HG03571 (cell line): ENCODE results near the gene HMSD.
A peak's percentile ranks its signal among the peaks of the same experiment; 100 is the strongest.
"Not testable (repeated sequence)": the region's sequence is repeated elsewhere in the genome, so short reads cannot be mapped to it uniquely, and the experiment has no call there.

Experiments
- ATAC-seq: cut with Tn5 transposase; IDR thresholded peaks from one replicate; pipeline ENCODE4 v1.9.1; 2021; ENCODE audit not compliant: unreplicated experiment

The HMSD gene, protein sequence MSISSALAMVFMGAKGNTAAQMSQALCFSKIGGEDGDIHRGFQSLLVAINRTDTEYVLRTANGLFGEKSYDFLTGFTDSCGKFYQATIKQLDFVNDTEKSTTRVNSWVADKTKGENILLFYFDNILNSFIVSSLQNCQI

DNA sequence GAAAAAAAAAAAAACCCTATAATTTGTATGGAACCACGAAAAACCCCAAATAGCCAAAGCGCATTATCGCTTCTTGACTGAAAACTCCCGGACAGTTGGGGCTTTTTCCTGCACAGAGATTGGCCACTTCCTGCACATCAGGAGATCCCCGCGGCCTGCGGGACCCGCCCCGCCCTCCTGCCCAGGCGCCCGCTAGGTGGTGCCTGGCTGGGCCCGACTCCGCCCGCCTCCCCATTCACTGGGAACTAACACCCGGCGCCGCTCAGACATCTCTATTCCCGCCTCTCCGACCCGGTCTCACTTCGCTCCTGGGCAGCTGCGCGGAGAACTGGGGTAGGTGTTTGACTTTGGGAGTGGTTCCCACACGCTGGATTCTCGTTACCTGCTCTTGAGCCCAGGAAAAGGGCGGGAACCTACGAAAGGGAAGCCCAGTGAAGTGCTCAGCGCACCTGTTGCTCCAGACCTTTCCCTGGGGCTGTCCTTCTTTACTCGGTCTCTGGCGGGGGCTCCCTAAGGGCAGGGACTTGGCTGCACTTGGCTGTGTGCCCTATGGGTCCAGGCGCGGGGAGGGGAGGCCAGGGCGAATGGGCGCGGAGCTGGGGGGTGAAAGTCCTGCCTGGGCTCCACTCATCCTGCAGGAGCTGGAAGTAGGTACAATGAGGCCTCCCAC is at the start of gene HMSD:
Gene HMSD, plus strand, starts transcription at position 234 of the 670 bp plus-strand sequence. CDS start 4,155 bp downstream, outside the sequence.
- peak; percentile 93 for ATAC-seq

DNA sequence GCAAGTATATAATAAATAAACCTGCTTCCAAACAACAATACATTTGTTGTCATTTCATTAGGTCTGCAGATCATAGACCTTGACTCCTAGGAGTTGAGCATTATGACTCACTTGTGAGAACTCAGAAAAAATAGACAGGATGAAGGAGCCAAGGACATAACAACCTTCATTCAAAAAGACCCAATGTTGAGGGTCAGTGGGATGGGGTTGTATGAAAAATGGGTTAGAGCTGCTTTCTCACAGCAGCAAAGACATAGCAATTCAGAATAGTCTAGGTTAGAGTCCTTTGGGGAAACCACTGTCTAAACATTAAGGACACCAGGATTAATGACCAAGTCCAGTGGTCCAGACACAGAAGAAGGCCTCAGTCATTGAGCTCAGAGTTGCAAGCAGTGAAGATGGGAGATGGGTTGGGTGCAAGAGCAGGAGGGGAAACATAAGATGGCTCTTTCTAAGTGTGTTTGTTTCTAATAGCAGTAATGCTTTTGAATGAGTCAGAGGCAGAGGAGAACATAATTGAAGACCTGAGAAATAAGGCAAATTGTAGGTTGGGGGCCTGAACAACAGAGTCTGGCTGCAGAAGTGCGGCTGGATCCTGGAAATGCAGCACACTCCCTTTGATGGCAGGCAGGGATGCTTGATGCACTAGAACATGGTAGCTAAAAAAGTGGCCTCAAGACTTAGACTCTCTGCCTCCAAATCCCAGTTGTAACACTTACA is 45.1 kb upstream of the HMSD start:
- no peak for ATAC-seq

DNA sequence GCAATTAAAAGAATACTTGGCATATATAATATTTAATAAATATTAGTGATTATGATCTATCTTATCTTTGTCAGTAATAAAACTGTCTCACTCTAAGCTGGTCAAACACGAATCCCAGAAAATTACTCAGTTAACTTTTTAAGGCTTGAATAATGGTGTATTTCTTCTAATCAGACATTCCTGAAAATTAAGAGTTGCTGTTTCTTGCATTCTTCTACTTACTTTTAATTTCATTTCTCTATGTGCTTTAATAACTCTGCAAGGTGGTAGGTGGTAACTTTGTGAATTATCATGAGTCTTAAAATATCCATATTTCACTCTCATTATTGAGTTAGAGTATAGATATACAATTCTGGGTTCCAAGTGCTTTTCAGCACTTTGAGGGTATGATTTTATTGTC is 44.4 kb upstream of the HMSD start:
- no peak for ATAC-seq

DNA sequence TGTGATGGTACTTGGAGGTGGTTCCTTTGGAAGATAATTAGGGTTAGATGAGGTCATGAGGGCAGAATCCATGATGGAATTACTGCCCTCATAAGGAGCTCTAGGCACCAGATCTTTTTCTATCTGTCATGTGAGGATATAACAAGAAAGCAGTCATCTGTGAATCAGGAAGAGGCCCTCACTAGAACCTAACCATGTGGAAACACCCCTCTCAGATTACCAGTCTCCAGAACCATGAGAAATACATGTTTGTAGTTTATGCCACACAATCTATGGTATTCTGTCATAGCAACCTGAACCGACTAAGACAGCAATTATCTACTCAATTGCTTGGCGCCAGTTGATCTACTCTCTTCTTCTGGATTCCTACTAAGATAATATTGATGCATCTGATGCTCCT is 43.7 kb upstream of the HMSD start:
- no peak for ATAC-seq

DNA sequence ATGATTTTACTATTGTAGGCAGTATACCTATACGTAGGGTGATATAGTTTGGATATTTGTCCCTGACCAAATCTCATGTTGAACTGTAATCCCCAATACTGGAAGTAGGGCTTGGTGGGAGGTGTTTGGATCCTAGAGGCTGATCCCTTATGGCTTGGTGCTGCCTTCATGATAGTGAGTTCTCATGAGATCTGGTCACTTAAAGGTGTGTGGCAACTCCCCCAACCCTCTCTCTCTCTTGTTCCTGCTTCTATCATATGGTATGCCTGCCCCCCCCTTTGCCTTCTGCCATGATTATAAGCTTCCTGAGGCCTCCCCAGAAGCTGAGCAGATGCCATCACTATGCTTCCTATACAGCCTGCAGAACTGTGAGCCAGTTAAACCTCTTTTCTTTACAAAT is 43.0 kb upstream of the HMSD start:
- ATAC-seq = no peak

DNA sequence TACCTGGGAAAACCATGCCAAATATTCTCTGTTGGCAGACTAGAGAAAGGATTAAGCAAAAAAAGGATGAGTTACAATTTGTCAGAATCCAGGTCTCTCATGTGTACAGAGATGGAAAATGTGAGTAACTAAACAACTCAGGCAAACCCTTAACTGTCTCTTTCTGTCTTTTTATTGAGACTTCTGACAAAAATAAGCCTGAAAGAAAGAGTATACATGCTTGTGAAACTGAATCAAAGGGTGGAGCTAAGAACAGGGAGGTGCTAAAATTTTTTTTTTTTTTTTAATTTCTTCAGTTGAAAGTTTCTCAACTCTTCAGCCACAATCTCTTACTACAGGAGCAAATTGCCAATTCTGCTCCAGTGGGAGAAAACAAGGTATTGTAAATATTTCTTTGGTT is 41.4 kb upstream of the HMSD start, which contains the start of gene SERPINB10:
Gene SERPINB10, plus strand, starts transcription at position 295 of the 400 bp plus-strand sequence. CDS start 7,553 bp downstream, outside the sequence.
- no peak for ATAC-seq

DNA sequence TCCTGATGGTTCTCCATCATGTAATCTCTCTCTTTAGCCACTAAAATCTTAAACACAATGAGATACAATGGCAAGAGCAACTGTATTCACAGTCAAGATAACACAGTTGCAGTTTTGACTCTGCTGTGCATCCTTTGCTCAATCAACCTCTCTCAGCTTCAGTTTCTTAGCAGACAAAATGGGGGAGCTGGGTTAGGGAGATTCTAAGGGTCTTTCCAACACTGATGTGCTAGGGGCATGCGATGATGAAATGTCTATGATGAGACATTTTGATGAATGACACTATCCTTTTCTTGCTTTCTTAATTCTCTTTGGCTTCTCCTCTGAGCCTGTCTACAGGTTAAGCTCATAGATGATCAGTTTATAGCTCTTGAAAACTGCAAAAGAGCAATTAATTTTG is 40.2 kb upstream of the HMSD start:
- no peak for ATAC-seq

DNA sequence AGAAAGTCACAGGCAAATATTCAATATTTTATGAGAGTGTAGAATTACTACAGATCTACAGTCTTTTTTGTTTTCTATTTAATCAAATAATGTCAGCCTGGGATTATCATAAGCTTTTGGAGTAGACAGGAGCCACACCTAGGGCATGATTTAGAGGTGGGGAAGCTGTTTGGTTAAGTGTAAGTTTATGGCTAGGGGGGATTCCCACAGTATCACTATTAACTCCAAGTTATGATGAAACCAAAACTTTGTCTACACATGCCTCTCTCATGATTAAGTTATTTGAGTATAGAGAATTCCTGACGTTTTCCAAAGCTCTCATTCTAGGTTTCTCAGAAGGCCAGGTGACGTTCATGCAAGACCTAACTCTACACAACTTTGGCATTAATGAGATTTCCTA is 39.2 kb upstream of the HMSD start:
- ATAC-seq = peak; percentile 60

DNA sequence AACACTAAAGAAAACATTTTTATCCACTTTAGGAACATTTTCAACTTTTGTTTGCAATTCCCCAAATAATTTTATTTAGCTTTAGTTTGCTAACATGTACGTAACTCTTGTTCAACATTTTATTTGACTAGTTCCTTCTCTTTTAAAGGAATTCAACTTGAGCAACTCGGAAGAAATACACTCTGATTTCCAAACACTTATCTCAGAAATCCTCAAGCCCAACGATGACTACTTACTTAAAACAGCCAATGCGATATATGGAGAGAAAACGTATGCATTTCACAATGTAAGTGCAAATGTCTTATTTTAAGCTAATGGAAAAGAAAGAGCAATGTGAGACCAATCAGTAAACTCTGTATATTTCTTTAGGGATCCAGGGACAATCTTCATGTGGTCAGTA is 31.3 kb upstream of the HMSD start:
- ATAC-seq = no peak

DNA sequence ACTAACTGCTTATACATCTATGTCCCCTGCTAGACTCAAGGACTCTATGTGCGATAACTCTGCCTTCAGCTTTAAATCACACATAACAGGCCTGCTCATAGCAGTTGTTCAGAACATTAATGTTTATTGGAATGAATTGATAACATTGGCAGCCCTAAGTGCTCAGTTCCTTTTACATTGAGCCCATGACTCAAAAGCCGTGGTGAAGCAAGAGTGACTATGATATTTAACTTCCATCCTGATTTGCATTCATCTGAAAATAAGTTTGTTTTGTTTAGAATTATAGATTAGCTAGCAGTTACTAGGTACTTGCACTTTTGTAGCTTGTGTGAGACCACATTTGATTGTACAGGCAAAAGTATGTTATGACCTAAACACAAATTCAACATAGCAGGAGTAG is 27.1 kb upstream of the HMSD start:
- ATAC-seq = no peak

DNA sequence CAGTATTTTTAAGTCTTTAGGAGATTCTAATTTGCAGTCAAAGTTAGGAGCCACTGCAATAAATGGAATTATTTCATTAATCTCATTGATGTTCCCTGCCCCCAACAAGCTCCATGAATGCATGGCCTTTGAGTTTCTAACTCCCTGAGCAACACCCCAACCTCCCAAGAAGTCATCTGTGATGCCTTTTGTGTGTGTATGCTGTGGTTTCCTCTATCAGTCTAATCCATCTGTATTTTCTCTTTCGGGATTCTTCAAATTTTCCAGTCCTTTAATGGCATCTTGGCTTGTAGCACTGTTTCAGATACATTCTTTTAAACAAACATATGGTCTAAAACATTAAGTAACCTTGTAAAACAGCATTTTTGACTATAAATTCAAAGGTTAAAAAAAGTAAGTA is 24.6 kb upstream of the HMSD start:
- no peak for ATAC-seq

DNA sequence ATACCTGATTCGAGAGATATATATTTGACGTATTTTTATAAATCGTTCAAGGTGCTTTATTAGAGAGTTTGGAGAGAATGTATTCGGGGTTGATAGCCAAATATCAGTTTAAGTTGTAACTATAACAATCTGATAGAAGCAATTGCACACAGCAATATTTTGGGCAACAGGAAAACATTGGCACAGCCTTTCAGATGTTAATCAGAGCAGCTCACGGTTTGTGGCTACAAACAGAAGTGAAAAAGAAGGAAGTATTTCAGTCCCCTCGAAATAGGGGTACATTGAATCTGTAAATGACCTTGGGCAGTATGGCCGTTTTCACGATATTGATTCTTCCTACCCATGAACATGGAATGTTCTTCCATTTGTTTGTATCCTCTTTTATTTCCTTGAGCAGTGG is 20.8 kb upstream of the HMSD start:
- ATAC-seq = no peak

DNA sequence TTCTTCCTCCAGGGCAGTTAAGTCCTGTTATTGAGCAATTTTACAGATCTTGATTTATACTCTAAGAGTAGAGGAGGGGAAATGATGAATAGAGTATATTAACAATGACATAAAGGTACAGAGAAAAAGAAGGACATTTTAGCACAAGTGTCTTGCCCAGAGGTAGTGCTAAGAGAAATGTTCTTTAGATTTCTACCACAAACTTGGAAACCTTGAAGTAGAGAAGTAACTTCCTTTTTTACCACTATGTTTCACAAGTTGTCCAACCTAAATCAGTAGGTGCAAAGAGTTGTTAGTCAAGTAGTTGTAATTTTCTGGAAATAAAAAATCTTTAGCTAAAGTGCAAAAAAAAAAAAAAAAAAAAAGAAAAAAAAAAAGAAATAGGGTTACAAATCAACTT is 19.7 kb upstream of the HMSD start:
- not testable (repeated sequence) for ATAC-seq

DNA sequence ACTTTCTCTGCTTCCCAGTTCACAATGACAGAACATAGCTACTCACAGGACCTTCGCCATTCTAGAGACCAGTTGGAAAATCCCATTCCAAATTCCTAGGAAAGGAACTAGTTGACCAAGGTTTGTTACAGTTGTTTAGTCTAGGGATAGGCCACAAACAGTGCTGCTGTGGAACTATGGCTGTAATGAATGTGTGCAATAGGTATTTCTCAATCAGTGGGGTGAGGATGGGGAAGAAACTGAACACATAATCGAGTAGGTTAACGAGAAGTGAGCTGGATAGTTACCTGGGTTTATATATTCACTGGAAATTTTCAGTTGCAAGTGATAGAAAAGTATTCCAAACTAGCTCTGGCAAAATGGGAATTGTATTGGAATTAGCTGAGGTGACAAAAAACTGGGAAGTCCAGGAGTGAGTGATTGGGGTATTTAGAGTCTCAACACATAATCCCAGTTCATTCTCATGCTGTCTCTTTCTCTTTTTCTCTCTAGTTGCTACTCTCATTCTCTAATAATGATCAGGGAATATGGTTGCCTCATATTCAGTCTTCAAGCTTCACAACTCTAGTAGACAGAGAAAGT is 18.2 kb upstream of the HMSD start:
- no peak for ATAC-seq

DNA sequence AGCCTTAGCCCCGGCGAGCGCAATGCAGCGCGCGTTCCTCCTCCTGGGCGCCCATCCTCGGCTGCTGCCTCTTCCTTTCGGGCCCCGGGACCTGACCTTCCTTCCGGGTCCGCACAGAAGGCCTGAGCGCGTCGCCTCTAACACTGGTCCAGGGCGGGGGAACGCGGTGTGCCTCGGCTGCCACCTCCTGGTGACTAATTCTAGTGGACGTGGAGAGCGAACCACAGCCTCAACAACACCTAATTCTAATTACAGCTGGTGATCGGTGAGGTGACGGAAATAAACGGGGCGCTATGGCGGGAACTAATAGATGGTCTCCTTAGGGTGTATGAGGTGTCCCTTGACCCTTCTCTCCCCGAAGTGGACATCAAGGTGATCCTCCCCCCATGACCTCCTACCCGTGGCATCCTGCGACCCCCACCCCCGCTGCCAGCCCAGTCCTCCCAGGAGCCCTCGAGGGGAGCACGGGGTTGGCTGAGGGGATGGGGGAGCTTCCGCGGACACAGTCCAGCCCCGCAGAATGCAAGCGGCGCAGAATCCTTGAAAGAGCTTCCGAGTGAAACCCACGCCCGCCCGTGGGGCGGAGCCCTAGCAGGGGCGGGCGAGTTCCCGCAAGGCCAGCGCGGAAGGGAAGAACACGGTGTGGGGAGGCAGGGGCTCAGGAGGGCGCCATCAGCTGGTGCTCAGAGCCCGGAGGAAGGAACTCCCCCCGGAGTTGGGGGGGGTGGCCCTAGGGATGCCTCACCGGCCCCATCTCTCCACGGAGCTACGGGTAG is 12.8 kb upstream of the HMSD start:
- peak; percentile 97 for ATAC-seq

DNA sequence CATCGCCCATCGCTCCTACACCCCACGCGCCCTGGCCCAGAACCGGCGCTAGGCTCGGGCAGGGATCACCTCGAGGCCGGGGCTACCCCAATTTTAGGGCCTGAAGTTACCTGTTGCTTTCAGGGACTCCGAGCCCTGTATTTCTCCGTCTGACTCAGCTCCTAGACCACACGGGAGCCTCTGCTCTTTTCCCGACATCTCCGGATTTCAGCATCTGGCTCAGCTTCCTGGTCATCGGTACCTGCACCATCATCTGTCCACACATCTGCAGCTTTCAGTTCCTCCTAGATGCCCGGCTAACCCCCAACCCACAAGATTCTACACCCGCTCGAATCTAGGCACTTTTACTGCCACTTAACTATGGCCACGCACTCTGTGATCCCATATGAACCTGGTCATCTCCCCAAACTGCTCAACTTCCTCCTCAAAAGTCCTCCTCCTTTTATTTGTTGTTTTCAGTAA is 12.1 kb upstream of the HMSD start:
- no peak for ATAC-seq

DNA sequence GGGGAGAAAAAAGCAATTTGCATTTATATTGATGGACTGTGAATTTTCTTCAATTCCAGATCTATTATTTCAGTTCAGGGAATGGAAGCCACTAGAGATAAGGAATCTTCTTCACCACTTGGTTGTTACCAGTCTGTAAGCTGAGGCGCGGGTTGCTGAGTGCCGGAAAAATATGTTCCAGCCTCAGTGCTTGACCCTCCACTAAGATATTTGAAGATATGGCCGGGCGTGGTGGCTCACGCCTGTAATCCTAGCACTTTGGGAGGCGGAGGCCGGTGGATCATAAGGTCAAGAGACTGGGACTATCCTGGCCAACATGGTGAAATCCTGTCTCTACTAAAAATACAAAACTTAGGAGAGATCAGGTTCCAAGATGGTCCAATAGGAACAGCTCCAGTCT is 9.1 kb upstream of the HMSD start:
- no peak for ATAC-seq

DNA sequence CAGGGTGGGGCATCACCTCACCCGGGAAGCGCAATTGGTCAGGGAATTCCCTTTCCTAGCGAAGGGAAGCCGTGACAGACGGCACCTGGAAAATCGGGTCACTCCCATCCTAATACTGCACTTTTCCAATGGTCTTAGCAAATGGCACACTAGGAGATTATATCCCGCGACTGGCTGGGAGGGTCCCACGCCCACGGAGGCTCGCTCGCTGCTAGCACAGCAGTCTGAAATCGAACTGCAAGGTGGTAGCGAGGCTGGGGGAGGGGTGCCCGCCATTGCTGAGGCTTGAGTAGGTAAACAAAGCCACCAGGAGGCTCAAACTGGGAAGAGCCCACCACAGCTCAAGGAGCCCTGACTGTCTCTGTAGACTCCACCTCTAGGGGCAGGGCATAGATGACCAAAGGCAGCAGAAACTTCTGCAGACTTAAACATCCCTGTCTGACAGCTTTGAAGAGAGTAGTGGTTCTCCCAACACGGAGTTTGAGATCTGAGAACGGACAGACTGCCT is 8.5 kb upstream of the HMSD start:
- ATAC-seq = not testable (repeated sequence)

DNA sequence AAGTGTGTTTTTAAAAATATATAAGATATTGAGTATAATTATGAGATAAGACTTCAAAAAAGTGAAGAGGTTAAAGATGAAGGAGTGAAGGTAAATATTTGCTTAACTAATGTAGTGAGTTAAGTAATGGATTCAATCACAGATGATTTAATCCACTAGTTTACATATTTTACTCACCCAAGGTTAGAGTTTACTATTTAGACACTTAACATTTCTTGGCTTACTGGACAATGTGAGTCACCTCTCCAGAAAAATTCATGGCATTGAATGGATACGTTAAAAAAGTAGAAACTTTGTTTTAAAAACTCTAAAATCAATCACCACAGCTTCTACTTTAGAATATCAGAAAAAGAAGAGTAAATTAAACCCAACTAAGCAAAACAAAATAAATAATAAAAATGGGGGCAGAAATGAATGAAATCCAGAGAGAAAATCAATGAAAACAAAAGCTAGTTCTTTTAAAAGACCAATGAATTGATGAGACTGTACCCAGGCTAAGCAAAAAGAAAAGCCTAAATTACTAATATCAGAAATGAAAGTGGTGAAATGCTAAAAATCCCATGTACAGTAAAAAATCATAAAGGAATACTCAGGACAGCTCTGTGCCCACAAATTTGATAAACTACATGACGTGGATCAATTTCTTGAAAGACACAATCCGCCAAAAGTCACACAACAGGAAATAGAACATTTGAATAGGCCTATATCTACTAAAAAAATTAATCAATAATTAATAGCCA is 1.9 kb upstream of the HMSD start:
- no peak for ATAC-seq

DNA sequence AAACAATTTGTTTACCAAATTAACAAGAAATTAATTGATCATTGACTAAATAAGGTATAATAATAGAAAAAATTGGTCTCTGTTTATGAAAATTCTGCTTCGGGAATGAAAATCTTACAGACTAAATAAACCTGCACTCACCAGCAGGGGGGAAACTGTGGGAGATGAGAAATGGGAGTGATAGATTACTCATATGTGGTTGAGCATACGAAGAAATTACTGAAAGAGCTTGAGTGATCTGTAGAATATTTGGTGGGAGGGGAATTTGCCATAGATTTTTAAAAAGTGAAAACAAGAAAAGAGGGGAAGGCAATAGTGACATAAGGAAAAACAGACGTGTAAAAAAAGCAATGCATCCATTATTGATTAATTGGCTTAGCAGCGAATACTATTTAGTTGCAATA is 2.2 kb downstream of the HMSD start:
- ATAC-seq = peak; percentile 47
